ENCODE data around the gene KCNJ16.

KCNJ16 gene

GRCh38 chr17:70091005-70091568, 16.1 kb downstream of the KCNJ16 start:
- no peak overlapping the region for H3K4me3 ChIP-seq (ENCODE audit: low read depth, low read length)
- no peak for TF ChIP-seq CTCF (IDR thresholded peaks at IDR 0.05; ENCODE audit: low read depth, low read length)
- no peak for DNase-seq (ENCODE audit: low read depth, low spot score)
- in situ Hi-C loops (cut with HindIII; ENCODE audit: low sequenced_read_pairs) = no loop called here

GRCh38 chr17:70091696-70092095, 16.7 kb downstream of the KCNJ16 start:
- no peak for DNase-seq (ENCODE audit: low read depth, low spot score)
- in situ Hi-C loops (cut with HindIII; ENCODE audit: low sequenced_read_pairs) = no loop called here
- no peak for TF ChIP-seq CTCF (IDR thresholded peaks at IDR 0.05; ENCODE audit: low read depth, low read length)
- no peak overlapping the region for H3K4me3 ChIP-seq (ENCODE audit: low read depth, low read length)

- TF ChIP-seq CTCF (IDR thresholded peaks at IDR 0.05; ENCODE audit: low read depth, low read length) = no peak
- no peak overlapping the region for H3K4me3 ChIP-seq (ENCODE audit: low read depth, low read length)
- in situ Hi-C loops (cut with HindIII; ENCODE audit: low sequenced_read_pairs) = no loop called here
- no peak for DNase-seq (ENCODE audit: low read depth, low spot score)
Measured at GRCh38 chr17:70093163-70093562, 18.1 kb downstream of the KCNJ16 start.

GRCh38 chr17:70095455-70095854, 20.4 kb downstream of the KCNJ16 start:
- no peak for TF ChIP-seq CTCF (IDR thresholded peaks at IDR 0.05; ENCODE audit: low read depth, low read length)
- in situ Hi-C loops (cut with HindIII; ENCODE audit: low sequenced_read_pairs) = no loop called here
- H3K4me3 ChIP-seq (ENCODE audit: low read depth, low read length) = no peak overlapping the region
- no peak for DNase-seq (ENCODE audit: low read depth, low spot score)

- in situ Hi-C loops (cut with HindIII; ENCODE audit: low sequenced_read_pairs) = no loop called here
- H3K4me3 ChIP-seq (ENCODE audit: low read depth, low read length) = no peak overlapping the region
- no peak for TF ChIP-seq CTCF (IDR thresholded peaks at IDR 0.05; ENCODE audit: low read depth, low read length)
- no peak for DNase-seq (ENCODE audit: low read depth, low spot score)
Measured at GRCh38 chr17:70096861-70097260, 21.8 kb downstream of the KCNJ16 start.

- in situ Hi-C loops (cut with HindIII; ENCODE audit: low sequenced_read_pairs) = no loop called here
- no peak overlapping the region for H3K4me3 ChIP-seq (ENCODE audit: low read depth, low read length)
- no peak for DNase-seq (ENCODE audit: low read depth, low spot score)
- no peak for TF ChIP-seq CTCF (IDR thresholded peaks at IDR 0.05; ENCODE audit: low read depth, low read length)
Measured at GRCh38 chr17:70098030-70098429, 23.0 kb downstream of the KCNJ16 start.

- TF ChIP-seq CTCF (IDR thresholded peaks at IDR 0.05; ENCODE audit: low read depth, low read length) = no peak
- no peak overlapping the region for H3K4me3 ChIP-seq (ENCODE audit: low read depth, low read length)
- DNase-seq (ENCODE audit: low read depth, low spot score) = no peak
- in situ Hi-C loops (cut with HindIII; ENCODE audit: low sequenced_read_pairs) = no loop called here
Measured at GRCh38 chr17:70099294-70099693, 24.3 kb downstream of the KCNJ16 start.

All from astrocyte of the spinal cord (primary cell).